Stimulated activated CD4-positive, alpha-beta T cell treated with anti-CD3 and anti-CD28 coated beads, Interleukin-12 subunit alpha, Interleukin-12 subunit beta, amount 100 ng/mL, for 4 hours (primary cell): ENCODE results near the gene PSMD1.
"Not testable (repeated sequence)": the region's sequence is repeated elsewhere in the genome, so short reads cannot be mapped to it uniquely, and the experiment has no call there.

Source experiments
- DNase-seq: peaks from one replicate; pipeline ENCODE4 v3.0.0-alpha.2; 2020

The PSMD1 gene

GRCh38 chr2:231058761-231059550 is 2.3 kb downstream of the PSMD1 start:
- no peak for DNase-seq

- no peak for DNase-seq
Measured at GRCh38 chr2:231059756-231060155, 3.1 kb downstream of the PSMD1 start.

- no peak for DNase-seq
Measured at GRCh38 chr2:231062776-231063175, 6.1 kb downstream of the PSMD1 start.

- no peak for DNase-seq
Measured at GRCh38 chr2:231063347-231063746, 6.7 kb downstream of the PSMD1 start.

- no peak for DNase-seq
Measured at GRCh38 chr2:231065966-231066365, 9.3 kb downstream of the PSMD1 start.

GRCh38 chr2:231067531-231067930 is 10.9 kb downstream of the PSMD1 start:
- DNase-seq = not testable (repeated sequence)

- no peak for DNase-seq
Measured at GRCh38 chr2:231068525-231069222, 12.0 kb downstream of the PSMD1 start.

- DNase-seq = no peak
Measured at GRCh38 chr2:231069379-231070054, 12.8 kb downstream of the PSMD1 start.

GRCh38 chr2:231084565-231084964 is 27.9 kb downstream of the PSMD1 start:
- no peak for DNase-seq

GRCh38 chr2:231088754-231089153 is 32.1 kb downstream of the PSMD1 start:
- DNase-seq = no peak

GRCh38 chr2:231093933-231094332 is 37.3 kb downstream of the PSMD1 start:
- DNase-seq = no peak

GRCh38 chr2:231094736-231095346 is 38.2 kb downstream of the PSMD1 start:
- no peak for DNase-seq

GRCh38 chr2:231099918-231100317 is 43.3 kb downstream of the PSMD1 start:
- no peak for DNase-seq

- not testable (repeated sequence) for DNase-seq
Measured at GRCh38 chr2:231100321-231100720, 43.7 kb downstream of the PSMD1 start.

- DNase-seq = no peak
Measured at GRCh38 chr2:231100990-231101389, 44.3 kb downstream of the PSMD1 start.

- DNase-seq = no peak
Measured at GRCh38 chr2:231102772-231103171, 46.1 kb downstream of the PSMD1 start.

GRCh38 chr2:231104115-231104713 is 47.5 kb downstream of the PSMD1 start:
- DNase-seq = peak; percentile 36

- DNase-seq = no peak
Measured at GRCh38 chr2:231110551-231110950, 53.9 kb downstream of the PSMD1 start.

- no peak for DNase-seq
Measured at GRCh38 chr2:231111987-231112386, 55.3 kb downstream of the PSMD1 start.

- no peak for DNase-seq
Measured at GRCh38 chr2:231113489-231113888, 56.8 kb downstream of the PSMD1 start.

- no peak for DNase-seq
Measured at GRCh38 chr2:231115651-231116050, 59.0 kb downstream of the PSMD1 start.

GRCh38 chr2:231117148-231117547 is 60.5 kb downstream of the PSMD1 start:
- DNase-seq = no peak
